Fibroblast of lung (primary cell): Measurements from ENCODE around the gene CELF2.

Experiments
- CTCF ChIP-seq, 2 donors: IDR thresholded peaks in 1 of 2; conservative IDR thresholded peaks in 1 of 2; 1 replicate in 1 of 2; 2 replicates in 1 of 2; pipeline ENCODE4 v1.5.1; 2011 to 2012; ENCODE audit warnings: low read length in 2 of 2, control low read depth in 1 of 2, inconsistent platforms in 1 of 2, low read depth in 1 of 2, mild to moderate bottlenecking in 1 of 2
- EZH2 ChIP-seq: IDR thresholded peaks from 2 replicates; pipeline ENCODE4 v1.5.1; 2012; ENCODE audit warnings: low read length, control low read depth, mild to moderate bottlenecking; ENCODE audit errors: missing control alignments

GRCh38 chr10:10989669-10990068 lies 28.0 kb upstream of the CELF2 start:
- no peak for TF ChIP-seq CTCF (conservative IDR thresholded peaks at IDR 0.05 in 1 of 2, IDR thresholded peaks at IDR 0.05 in 1 of 2; ENCODE audit: low read depth in 1 of 2, low read length in 2 of 2)
- TF ChIP-seq EZH2: no peak
